ENCODE data around the gene YY2. TPM values are rescaled to one million over a fixed set of nuclear protein-coding genes. Genes with fewer than 3 reads are reported as not detected.

YY2 gene
- total RNA-seq, 4 donors from 2014 or later: 2.3 to 3.0 (median 2.7) TPM

- ATAC-seq (ENCODE audit: low FRiP score) (no peak), DNase-seq (ENCODE audit: low spot score) (no peak)
- TF ChIP-seq CTCF (IDR thresholded peaks at IDR 0.05): no peak
These were observed 50.2 kb downstream of the YY2 start for GRCh38 chrX:21905953-21906352.

GRCh38 chrX:21907260-21907659 is 51.5 kb downstream of the YY2 start:
- no peak for TF ChIP-seq CTCF (IDR thresholded peaks at IDR 0.05)
- ATAC-seq (ENCODE audit: low FRiP score): no peak
- no peak for DNase-seq (ENCODE audit: low spot score)

Small RNA genes lying within 50 kb of the gene (small RNA-seq; reads per million reads assigned to genes)
- not detected for gene U73479.1

Other genes with a start within 250 kb of the YY2 start
- not detected for gene KLHL34, start 197.7 kb upstream of the YY2 start, total RNA-seq
- gene SMPX, start 97.9 kb upstream of the YY2 start, total RNA-seq: not detected
- 10 to 100 TPM in 2 of 4 donors, 1 to 10 TPM in 2; 7.4 to 12.5 (median 9.2) TPM for gene MBTPS2, start 16.4 kb upstream of the YY2 start, total RNA-seq
- gene SMS, start 84.7 kb downstream of the YY2 start, total RNA-seq: 10 to 100 TPM; 38.1 to 46.5 (median 40.6) TPM
- under 1 TPM in 3 of 4 donors, not detected in 1; 0.06 to 0.24 (median 0.09) TPM for gene PHEX, start 176.3 kb downstream of the YY2 start, total RNA-seq